ENCODE measurements around the gene RPTOR.
"Not testable (repeated sequence)": the region's sequence is repeated elsewhere in the genome, so short reads cannot be mapped to it uniquely, and the experiment has no call there.

Gene RPTOR

DNA sequence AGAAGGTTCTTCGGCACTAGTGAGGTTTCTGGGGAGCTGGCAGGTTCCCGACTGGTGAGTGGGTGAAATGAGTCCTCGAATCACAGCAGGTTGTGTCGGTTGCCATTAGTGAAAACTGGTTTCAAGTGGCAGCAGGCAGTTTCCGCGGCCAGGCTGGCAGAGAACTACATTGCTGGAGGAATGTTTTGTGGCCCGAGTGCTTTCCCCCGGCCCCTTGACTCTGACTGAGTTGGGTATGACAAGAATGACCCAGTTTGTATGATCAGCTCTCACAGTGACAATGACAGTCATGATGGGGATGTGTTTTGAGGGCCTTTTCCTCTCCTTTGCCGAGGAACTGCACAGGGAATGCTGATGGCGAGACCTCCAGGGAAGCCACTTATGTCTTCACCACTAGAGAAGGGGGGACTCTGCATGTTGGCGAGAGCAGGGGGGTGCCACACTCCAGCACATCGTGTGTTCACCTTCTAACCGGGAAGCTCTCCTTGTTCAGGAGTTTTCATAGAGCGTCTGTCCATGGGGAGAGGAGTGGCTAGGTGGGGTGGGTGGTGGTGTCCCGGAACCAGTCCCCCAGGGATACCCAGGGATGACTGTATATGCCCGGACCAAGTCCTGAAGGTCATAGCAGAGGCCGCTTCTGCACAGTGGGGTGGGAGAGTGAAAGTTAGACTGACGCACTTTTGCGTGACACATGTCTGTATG, 241.0 kb downstream of the RPTOR start:
- no peak for DNase-seq (ENCODE audit: low spot score)

DNA sequence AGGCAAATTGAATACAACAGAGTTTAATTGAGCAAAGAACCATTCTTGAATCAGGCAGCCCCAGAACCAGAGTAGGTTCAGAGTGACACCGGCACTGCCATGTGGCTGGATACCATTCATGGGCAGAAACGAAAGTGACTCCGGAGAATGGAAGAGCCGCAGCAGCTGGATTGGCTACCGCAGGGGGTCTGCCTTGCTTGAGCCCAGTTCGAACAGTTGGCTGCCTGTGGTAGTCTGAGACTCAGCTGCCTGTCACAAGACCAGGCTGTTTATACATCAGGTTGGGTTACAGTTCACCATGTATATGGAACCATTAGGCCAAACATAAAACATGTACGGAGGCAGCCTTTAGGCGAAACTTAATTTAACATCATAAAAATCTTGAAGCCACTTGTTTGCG, 241.8 kb downstream of the RPTOR start:
- no peak for DNase-seq (ENCODE audit: low spot score)

DNA sequence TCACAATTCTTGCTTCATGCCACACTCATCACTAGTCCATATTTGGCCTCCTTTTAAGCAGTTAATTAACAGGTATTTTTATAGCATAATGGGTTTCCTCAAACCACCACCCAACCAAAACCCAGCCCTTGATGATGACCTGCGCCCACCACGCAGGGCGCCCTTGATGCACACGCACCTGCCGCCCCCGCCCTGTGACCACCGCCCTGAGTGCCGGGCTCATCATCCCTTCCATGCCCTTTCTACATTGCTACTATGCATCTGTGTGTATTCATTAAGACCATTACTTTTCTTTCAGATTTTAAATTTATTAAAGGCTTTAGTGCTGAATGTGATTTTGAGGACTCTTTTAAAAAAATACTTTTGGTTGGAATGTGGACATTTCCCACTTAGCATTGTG, 242.2 kb downstream of the RPTOR start:
- DNase-seq (ENCODE audit: low spot score) = no peak

DNA sequence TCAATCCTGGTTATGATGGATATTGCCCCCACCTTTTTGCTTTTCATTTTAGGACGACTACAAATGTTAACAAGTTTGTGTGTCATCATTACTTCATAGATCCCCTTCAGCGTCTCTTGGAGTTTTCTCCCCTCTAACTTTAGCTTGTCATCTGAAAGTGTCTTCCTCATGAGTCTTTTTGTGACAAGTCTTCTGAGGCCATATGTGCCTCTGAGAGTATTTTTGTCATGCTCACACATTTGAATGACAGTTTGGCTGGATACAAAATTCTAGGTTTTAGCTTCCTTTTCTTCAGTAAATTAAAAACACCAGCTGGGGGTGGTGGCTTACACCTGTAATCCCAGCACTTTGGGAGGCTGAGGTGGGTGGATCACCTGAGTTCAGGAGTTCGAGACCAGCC, 243.2 kb downstream of the RPTOR start:
- DNase-seq (ENCODE audit: low spot score) = no peak

DNA sequence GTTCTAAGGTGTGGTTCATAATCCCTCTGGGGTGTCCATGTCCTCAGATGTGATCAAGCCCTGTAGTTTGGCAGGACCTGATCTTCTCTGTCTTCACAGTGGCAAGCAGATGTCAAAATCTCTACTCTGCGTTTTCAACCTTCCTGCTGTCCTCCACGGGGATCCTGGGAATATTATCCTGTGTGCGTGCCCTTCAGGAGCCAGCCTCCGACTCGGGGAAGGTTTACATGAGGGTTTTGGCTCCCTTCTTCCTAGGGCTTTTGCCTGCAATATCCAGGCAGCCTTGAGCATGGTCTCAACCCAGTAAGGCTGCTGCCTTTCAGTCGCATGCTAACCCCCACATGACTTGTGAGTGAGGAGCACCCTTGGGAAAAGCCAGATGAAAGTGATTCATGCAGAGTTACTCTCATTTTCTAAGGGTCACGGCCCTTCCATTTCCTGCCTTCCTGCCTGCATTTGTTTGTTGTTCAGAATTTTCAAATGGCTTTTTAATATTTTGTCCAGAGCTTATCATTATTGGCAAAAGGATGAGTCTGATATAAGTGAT, 244.8 kb downstream of the RPTOR start:
- DNase-seq (ENCODE audit: low spot score) = no peak

DNA sequence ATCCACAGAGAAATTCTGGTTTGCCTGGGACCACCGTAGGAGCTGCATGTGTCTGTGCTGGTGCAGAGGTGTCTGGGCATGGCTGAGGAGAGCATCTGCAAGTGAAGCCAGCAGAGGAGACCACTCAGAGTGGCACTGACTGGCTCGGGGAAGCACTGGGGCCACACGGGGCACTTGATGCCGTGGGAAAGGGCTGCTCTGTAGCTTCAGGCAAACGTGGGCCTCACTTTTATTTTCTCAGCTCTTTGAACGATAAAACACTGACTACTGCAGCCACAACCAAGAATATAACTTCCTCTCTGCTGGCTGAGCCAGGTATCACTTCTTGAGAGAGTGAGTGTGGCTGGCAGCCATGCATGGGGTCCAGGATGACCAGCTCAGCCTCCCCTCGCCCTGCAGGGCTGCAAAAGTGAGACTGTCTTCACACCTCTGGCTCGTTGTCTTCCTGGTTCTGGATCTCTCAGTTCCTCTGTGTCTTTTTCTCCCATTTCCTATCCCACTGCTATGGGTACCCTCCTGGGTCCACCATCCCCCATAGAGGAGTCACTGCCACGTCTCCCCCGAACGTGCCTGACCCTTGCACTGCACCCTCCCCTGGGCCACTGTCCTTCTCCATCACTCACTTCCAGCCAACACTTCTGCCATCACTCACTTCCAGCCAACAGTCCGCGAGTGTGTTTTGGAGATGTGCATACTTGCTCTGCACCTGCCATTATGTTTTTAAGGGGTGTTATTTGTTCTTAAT, 245.6 kb downstream of the RPTOR start:
- no peak for DNase-seq (ENCODE audit: low spot score)

DNA sequence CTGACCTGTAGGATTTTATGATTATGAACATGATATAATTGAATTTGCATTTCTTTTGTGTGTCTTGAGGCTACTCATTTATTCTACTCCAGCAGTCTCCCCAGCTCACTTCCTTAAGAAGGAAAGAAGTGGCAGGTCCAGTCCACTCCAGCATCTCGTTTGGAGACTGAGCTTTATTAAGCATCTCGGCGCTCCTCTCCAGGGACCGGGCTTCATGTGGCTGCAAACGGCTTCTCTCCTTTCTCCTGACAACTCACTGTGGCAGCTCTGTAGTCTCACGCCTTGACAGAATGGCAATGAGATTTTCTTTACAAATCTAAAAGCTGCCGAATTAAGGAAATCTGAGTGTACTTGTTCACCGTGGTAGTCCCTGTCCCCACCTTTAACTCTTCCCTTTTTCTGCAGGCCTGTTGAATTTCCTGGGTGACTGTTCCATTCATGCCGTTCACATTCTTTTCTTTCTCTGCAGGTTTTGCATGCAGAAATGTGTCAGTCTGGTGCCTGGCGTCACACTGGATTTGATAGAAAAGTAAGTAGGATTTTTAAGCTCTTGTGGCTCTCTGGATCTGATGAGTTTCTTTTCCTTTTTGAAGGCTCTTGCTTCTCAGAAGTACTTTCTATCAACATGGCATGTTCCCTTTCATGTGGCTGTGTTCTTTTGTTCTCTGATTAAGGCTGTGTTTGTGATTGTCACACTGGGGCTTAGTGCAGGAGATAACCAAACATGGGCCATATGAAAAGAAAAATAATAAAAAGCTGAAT, 246.5 kb downstream of the RPTOR start:
- no peak for DNase-seq (ENCODE audit: low spot score)

DNA sequence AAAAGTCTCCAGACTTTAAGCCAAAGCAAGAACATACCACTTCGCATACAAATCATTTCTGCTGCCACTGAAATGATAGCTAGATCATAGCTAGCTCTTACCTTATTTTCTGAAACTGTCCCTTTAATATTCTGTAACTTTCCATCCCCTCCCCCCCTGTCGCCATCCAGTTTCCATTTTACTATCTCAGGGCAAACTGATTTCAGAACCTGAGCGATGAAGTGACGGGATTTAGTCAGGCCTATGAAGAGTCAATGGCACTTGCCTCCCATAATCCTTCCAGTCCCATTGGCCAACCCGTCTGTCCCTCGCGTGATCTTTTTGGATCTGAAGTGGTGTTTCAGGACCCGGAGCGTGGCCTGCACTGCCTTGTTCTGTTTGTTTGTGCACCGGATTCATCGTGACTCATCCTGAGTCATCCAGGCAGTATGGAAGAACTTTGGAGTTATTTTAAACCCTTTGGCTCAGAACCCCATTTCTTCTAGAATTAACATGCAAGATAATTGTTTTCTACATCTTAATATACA, 247.2 kb downstream of the RPTOR start:
- DNase-seq (ENCODE audit: low spot score) = no peak

DNA sequence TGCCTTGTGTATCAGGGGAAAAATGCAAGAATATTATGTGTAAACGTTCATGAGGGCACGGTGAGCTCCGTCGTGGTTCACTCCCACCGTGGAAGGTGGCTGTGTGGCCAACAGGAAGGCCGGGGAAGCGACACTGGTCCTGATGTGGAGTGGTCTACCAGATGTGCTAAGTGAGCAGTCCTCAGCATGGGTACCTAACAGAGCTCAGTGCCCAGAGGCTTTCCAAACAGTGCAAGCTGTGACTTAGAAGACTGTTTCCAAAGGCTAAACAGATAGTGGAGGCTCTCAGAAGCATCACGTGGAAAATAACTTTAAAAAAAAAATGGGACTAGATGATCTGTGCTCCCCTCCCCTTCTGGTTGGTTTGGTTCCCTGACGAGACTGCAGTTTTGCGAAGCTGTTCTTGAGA, 247.7 kb downstream of the RPTOR start:
- no peak for DNase-seq (ENCODE audit: low spot score)

DNA sequence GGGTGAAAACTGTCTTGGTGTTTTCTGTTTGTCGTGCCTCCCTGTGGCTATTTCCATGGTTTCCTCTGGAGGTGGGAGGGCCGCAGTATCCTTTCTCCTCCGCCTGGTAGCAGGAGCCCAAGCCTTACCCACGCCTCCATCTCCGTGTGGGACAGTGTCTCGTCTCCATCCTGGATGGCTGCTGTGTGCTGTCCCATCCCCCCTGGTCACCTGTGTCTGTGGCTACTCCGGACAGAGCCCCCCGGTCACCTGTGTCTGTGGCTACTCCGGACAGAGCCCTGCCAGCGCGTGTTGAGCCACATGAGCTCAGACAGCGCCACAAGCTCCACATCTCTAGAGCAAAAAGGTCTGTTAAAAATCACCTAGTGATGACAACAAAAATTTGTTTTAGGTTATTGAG, 248.8 kb downstream of the RPTOR start:
- DNase-seq (ENCODE audit: low spot score) = no peak

DNA sequence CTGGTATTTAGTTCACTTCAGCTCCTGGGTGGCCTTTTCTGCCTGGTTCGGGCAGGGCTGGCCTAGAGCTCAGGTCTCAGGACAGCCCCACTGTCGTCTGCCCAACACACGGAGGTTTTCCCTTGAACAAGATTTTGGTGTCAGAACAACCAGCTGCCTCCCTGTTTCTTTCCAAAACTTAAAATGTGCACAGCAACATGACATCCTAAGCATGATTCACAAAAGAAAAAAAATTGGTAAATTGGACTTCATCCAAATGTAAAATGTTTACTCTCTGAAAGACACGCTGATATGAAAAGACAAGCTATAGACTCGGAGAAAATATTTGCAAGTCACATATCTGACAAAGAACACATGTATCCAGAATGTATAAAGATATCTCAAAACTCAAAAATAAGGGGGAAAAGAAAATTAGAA, 249.2 kb downstream of the RPTOR start:
- no peak for DNase-seq (ENCODE audit: low spot score)

DNA sequence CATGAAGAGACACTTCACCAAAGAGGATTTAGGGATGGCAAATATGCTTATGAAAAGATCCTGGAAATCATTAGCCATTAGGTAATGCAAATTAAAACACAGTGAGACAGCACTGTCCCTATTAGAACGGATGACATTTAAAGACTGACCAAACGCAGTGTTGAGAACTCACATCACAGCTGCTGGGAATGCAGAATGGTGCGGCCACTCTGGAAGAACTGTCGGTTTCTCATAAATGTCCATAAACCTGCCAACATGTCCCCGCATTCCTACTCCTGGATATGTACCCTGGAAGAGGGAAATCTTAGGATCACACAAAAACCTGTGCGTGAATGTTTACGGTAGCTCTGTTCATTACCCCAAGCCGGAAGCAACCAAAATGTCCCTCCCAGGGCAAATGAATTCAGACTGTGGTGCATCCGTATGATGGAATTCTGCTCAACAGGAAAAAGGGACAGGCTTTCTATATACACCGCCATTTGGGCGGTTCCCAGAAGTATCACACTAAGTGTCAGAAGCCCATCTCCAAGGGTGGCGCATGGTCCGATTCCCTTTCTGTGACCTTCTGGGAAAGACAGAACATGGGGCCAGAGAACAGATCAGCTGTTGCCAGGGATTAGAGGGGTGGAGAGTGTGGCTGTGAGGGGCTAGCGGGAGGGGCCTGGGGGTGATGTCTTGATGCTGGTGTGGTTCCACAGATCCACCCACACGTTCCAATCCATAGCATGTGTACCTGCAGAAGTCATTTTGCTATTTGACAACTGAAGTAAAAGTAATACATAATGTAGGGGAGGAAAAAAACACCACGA, 249.8 kb downstream of the RPTOR start:
- no peak for DNase-seq (ENCODE audit: low spot score)

DNA sequence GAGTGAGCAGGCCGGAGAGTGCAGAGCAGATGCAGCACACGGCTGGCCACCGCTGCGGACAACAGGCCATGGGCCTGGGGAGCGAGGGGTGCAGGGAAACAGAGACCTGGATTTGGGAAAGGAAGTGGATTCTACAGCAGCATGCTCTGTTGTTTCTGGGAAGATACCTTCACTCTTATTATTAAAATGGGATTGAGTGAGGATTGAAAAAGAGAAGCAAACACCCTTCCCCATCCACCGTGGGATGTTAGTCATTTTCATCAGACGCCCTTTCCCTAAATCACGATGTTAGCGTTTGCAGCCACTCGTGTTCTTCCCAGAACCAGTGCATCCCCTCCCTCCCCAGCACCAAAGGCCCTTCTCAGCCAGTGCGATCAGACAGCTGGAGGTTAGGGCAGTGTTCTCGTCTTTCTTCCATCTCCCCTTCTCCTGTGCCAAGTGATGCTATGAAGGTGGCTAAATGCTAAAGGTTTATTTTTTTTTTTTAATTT, 250.5 kb downstream of the RPTOR start:
- no peak for DNase-seq (ENCODE audit: low spot score)

DNA sequence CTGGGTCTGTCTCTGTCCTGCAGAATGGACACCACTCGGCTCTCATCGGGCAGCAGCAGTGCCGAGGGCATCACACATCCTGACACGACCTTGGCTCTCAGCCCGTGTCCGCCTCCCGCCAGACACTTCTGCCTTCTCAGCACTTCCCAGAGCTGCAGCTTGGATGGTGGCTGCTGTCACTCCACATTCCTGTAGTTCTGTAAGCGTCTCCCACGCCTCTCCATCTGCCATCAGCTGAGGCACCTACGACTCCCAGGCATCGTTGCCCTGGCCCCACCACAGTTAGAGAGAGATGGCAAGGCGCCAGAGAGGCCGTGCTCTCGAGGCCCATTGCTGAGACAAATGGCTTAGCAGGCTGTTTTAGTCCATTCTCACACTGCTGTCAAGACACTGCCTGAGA, 251.1 kb downstream of the RPTOR start:
- DNase-seq (ENCODE audit: low spot score) = no peak

DNA sequence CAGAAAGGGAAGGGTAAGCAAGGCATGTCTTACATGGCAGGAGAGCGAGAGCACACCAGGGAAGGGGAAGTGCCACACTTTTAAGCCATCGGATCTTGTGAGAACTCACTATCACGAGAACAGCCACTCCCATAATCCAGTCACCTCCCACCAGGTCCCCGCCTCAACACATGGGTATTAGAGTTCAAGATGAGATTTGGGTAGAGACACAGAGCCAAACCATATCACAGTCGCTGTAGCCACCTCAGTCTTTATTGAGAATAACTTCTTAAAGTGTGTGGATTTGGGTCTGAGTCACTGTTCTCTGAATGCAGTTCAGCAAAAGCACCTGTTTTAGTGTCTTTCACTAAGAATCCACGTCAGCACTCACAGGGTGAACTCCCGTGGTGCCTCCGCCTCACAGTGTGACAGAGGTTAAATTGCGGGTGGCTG, 251.8 kb downstream of the RPTOR start:
- no peak for DNase-seq (ENCODE audit: low spot score)

DNA sequence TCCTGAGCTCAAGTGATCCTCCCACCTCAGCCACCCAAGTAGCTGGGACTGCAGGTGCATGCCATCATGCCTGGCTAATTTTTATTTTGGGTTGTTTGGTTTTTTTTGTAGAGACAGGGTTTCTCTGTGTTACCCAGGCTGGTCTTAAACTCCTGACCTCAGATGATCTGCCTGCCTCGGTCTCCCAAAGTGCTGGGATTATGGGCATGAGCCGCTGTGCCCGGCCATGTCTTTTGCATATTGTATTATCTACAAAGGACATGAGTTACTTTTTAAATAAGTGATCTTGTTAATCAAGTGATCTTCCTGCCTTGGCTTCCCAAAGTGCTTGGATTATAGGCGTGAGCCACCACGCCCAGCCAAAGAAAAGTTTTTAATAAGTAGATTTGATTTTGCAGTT, 252.6 kb downstream of the RPTOR start:
- not testable (repeated sequence) for DNase-seq (ENCODE audit: low spot score)

DNA sequence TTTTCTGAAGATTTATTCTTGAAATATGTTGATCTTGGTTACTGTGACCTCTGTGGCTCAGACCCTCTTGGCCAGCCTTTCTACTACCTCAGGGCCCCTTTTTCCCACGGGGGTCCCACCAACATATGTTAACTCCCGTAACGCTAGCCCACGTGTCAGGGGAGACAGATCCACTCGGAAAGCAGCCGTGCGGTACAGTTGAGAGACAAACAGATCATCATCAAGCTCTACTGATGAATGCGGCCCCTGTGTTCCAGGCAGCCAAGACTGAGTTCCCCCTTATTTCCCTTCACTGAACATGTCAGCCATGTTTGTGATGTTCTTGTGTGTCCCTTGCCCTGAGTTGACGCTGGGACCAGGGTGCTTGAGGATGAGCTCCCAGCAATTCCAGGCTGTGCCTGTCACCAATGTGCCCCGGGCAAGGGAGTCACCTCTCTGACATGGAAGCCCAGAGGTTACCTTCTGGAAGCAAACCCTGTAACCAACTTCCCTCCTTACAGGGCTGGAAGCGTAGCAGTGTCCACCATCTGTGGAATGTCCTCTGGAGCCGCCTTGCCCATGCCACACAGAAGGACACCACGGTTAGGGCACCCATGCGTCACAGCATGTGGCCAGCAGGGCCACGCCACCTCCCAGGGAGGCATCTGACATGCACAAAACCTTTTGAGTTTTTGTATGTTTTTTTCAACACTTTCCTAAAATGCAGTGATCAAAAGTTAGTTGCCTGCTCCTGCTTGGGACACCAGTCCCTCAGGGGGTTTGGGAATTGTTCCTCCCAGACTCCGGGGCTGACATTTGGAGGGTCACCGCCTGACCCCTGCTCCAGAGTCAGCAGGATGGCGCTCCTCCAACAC, 253.3 kb downstream of the RPTOR start:
- no peak for DNase-seq (ENCODE audit: low spot score)

DNA sequence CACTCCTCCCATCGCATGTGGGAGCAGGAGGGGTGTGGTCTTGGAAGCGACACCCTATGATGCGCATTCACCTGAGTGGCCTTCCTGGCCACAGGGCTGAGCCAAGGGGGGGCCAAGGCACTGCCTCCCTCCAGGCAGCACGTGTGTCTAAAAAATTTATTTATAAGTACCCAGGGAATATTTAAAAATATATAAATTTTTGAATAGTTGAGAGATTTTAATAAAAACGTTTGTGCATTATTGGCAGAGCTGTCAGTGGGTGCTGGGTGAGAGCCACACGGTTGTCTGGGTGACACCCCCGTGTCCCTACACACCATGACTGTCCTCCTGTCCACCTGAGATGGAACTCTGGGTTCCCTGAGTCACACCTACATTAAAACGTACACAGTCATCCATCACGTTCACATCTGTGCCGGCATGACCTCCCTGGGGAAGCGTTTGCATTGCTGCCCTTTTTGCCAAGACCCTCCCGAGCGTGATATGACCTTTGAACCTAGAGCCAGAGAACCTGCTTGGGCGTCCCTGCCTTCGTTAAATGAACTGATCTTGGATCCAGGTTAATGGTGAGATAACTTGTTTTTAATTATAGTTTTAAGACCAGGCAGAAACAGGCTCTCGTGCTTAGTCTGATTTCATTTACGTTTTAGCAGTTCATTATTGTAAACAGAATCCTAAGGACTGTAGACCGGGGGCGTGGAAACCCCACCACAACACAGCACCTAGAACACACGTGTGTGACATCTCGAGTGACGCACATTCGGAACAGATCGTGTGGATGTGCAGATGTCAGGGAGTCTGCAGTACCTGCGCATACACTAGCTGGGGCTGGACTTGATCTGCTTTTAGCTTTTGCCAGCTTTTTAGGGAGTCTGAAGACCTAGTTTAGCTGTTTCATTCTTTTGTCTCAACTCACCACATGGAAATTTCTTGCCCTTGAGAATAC, 254.2 kb downstream of the RPTOR start:
- no peak for DNase-seq (ENCODE audit: low spot score)
